Testis (tissue), 3 donors: ENCODE results near the gene EDEM2. TPM values are rescaled to one million over a fixed set of nuclear protein-coding genes. Genes with fewer than 3 reads are reported as not detected.
A peak's percentile ranks its signal among the peaks of the same experiment; 100 is the strongest.
"Not testable (repeated sequence)": the region's sequence is repeated elsewhere in the genome, so short reads cannot be mapped to it uniquely, and the experiment has no call there.

ENCODE experiments used
- DNase-seq: peaks from one replicate; pipeline ENCODE4 v3.0.0-alpha.2; 2019
- H3K27ac ChIP-seq, 2 donors: fragments of 200-600 bp; sonication (generic); one replicate each; pipeline ENCODE4 v1.5.1; 2019
- H3K27me3 ChIP-seq: fragments of 200-600 bp; sonication (generic); one replicate; pipeline ENCODE4 v1.5.1; 2019
- H3K36me3 ChIP-seq: fragments of 200-600 bp; sonication (generic); one replicate; pipeline ENCODE4 v1.5.1; 2017; ENCODE audit warnings: low read depth; ENCODE audit errors: missing control alignments
- H3K4me1 ChIP-seq: fragments of 200-600 bp; sonication (generic); one replicate; pipeline ENCODE4 v1.5.1; 2019
- H3K4me3 ChIP-seq, 2 donors: fragments of 200-600 bp; sonication (generic); one replicate each; pipeline ENCODE4 v1.5.1; 2017 to 2019
- H3K9me3 ChIP-seq: fragments of 200-600 bp; sonication (generic); one replicate; pipeline ENCODE4 v1.5.1; 2017
- POLR2A ChIP-seq: fragments of 450-650 bp; IDR thresholded peaks from one replicate; pipeline ENCODE4 v1.6.1; 2017; ENCODE audit warnings: antibody characterized with exemption, mild to moderate bottlenecking, moderate library complexity
- WGBS, 2 donors: methylation state at CpG; one replicate each; pipeline ENCODE4 v1.1.5; 2018; 5-methylcytosine and 5-hydroxymethylcytosine counted together
- intact Hi-C: fragments of 100-400 bp; cut with DNase I; formaldehyde crosslinking; loops from one replicate; pipeline ENCODE4 v1.15.1; 2023; ENCODE audit warnings: low total_unique reads
- polyA plus RNA-seq: library from polyadenylated mRNA; stranded (reverse); fragments of 350-450 nt; fragmentation: Illumina TruSeq; extraction: RNeasy Lipid Tissue Mini Kit (QIAGEN cat#74804); gene quantifications from one replicate; pipeline ENCODE4 v1.2.3, GENCODE V29; 2014; ENCODE audit warnings: low read depth, low replicate concordance; ENCODE audit not compliant: insufficient read depth
- total RNA-seq, 2 donors: library from RNA; depleted of rRNA; stranded (reverse); fragments of >200 nt; gene quantifications; one replicate each; pipeline ENCODE4 v1.2.3, GENCODE V29; 2016
- TF ChIP-seq, protein P1 (sequence below), 3 experiments: fragments of 450-650 bp in 2 of 3; fragments of 200-600 bp in 1 of 3; sonication (generic) in 1 of 3; IDR thresholded peaks; one replicate each; pipeline ENCODE4 v1.5.1; 2016 to 2019; ENCODE audit warnings: antibody characterized with exemption in 3 of 3, mild to moderate bottlenecking in 2 of 3, moderate library complexity in 1 of 3

EDEM2 gene
- total and polyA plus RNA-seq, 3 donors from 2014 or later: 14.0 to 16.9 (median 15.7) TPM

DNA sequence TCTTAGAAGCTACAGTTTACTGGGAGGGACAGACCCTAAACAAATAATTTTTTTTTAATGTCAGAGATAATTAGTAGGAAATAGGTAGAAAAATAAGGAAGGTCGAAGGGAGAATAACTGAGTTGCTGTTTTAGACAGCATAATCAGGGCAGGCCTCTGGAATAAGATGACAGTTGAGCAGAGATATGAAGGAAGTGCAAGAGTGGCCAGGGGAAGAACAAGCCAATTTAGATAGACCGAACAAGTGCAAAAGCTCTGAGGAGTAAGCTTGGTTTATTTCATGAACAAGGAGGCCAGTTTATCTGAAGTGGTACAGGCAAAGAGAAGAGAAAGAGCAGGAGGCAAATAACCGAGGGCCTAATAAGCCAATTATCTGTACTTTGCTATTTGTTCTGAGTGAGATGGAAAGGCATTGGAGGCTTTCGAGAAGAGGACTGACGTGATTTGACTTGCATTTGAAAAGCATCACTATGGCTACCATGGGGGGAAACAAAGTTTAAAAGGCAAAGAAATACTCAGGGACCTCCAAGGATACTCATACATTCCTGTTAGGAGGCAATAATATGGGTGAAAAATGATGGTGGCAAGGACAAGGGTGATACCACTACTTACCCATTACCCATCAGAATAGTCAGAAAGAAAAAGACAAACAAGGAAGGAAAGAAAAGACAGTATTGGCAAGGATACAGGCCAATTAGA lies 44.4 kb upstream of the EDEM2 start:
- intact Hi-C loops: no loop called here
- Histone ChIP-seq H3K36me3 (no peaks in the 10 kb centered on the region), H3K27me3 (no peaks in the 10 kb centered on the region), H3K4me1 (peaks cover 17% of the 10 kb centered on the region), H3K27ac (peak overlapping the region in 1 of 2 donors; percentile 31), H3K4me3 (no peak overlapping the region), H3K9me3 (no peaks in the 10 kb centered on the region)
- no peak for DNase-seq
- no peak for TF ChIP-seq POLR2A
- TF ChIP-seq, protein P1, sequence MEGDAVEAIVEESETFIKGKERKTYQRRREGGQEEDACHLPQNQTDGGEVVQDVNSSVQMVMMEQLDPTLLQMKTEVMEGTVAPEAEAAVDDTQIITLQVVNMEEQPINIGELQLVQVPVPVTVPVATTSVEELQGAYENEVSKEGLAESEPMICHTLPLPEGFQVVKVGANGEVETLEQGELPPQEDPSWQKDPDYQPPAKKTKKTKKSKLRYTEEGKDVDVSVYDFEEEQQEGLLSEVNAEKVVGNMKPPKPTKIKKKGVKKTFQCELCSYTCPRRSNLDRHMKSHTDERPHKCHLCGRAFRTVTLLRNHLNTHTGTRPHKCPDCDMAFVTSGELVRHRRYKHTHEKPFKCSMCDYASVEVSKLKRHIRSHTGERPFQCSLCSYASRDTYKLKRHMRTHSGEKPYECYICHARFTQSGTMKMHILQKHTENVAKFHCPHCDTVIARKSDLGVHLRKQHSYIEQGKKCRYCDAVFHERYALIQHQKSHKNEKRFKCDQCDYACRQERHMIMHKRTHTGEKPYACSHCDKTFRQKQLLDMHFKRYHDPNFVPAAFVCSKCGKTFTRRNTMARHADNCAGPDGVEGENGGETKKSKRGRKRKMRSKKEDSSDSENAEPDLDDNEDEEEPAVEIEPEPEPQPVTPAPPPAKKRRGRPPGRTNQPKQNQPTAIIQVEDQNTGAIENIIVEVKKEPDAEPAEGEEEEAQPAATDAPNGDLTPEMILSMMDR (IDR thresholded peaks at IDR 0.05): no peak
- WGBS, 2 donors: 58 to 59% methylated on average over 5 of the region's 5 CpGs

DNA sequence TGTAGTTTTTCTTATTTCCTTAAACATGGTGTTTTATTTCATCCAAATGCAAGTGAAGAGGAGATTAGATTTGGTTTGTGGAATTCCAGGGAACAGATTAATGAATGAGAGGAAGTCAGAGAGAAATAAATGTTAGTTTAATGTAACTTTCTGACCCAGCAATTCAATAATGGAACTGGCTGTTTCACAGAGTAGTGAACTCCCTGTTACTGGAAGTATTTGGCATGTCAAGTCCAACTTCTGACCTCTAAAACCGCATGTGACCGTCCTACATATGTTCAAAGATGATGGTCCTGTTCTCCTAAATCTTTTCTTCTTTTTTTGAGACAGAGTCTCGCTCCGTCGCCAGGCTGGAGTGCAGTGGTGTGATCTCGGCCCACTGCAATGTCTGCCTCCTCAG lies 43.4 kb upstream of the EDEM2 start:
- intact Hi-C loops: no loop called here

DNA sequence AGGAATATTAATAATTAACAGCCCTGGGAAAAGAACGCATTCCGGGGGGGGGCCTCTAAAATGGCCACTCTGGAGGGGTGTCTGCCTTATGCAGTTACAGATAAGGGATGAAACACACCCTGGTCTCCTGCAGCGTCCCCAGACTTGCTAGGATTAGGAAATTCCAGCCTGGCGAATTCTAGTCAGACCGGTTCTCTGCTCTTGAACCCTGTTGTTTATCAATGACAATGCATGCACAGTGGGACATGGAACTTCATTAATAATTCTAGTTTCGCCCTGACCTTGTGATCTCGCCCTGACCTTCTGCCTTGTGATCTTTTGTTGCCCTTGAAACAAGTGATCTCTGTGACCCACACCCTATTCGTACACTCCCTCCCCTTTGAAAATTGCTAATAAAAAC lies 42.1 kb upstream of the EDEM2 start:
- DNase-seq, H3K4me3 ChIP-seq, H3K9me3 ChIP-seq, intact Hi-C loops, H3K36me3 ChIP-seq, H3K27me3 ChIP-seq, H3K27ac ChIP-seq: not testable (repeated sequence)
- peaks cover 17% of the 10 kb centered on the region for H3K4me1 ChIP-seq
- WGBS, 2 donors: 94% methylated on average over 8 of the region's 8 CpGs

More for the DNA sequence above, 43.4 kb upstream of the EDEM2 start:
- Histone ChIP-seq H3K4me3 (no peak overlapping the region), H3K27me3 (no peaks in the 10 kb centered on the region), H3K4me1 (peaks cover 17% of the 10 kb centered on the region), H3K9me3 (no peaks in the 10 kb centered on the region), H3K27ac (peak overlapping the region in 1 of 2 donors; percentile 54), H3K36me3 (no peaks in the 10 kb centered on the region)
- TF ChIP-seq, protein P1 (IDR thresholded peaks at IDR 0.05): no peak
- TF ChIP-seq POLR2A: no peak
- DNase-seq: no peak
- 72 to 75% methylated on average over 6 of the region's 6 CpGs for WGBS, 2 donors

DNA sequence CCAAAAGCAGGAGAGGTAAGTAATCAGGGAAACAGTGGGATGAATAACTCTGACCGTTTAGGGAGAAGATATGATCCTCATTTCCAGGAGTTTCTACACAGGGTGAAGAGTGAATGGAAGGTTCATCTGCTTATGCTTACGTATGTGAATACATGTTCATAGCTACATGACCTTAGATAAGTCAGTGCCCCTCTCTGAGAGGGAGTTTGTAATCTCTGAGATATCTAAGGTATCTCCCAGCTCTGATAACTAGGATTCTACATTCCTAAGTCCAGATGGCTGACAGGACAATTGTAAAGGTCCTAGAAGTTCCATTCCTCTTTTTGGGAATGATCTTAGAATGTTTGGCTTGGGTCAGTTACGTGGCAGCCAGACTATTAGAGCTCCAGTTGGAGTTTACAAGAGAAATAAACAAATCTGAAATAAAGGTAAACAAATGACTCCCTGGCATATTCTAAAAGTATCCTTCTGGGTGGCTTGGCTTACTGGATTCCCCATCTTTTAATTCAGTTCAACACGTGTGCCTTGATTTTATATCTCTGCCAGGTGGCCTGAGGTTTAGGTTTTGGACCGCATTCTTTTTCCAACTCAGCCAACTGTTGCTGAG lies 40.6 kb upstream of the EDEM2 start:
- Histone ChIP-seq H3K4me1 (peaks cover 14% of the 10 kb centered on the region), H3K27me3 (no peaks in the 10 kb centered on the region), H3K9me3 (no peaks in the 10 kb centered on the region), H3K4me3 (no peak overlapping the region), H3K36me3 (no peaks in the 10 kb centered on the region), H3K27ac (no peak overlapping the region)
- WGBS, 2 donors: 63 to 70% methylated on average over 5 of the region's 5 CpGs
- intact Hi-C loops: no loop called here
- DNase-seq: no peak
- no peak for TF ChIP-seq POLR2A
- TF ChIP-seq, protein P1 (IDR thresholded peaks at IDR 0.05): no peak

DNA sequence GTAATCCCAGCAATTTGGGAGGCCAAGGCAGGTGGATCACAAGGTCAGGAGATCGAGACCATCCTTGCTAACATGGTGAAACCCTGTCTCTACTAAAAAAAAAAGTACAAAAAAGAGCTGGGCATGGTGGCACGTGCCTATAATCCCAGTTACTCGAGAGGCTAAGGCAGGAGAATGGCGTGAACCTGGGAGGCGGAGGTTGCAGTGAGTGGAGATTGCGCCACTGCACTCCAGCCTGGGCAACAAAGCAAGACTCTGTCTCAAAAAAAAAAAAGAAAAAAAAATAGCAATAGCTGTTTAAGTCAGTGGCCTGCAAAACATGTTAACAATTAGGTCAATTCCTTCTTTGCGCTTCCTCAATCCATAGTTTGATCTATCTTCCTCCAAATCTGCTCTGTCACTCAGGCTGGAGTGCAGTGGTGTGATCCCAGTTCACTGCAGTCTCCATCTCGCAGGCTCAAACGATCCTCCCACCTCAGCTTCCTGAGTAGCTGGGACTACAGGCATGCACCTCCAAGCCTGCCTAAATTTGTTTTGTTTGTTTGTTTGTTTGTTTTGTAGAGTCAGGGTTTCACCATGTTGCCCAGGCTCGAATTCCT lies 39.7 kb upstream of the EDEM2 start:
- H3K4me1 ChIP-seq, H3K9me3 ChIP-seq, H3K36me3 ChIP-seq, H3K4me3 ChIP-seq, H3K27ac ChIP-seq, DNase-seq, intact Hi-C loops, H3K27me3 ChIP-seq: not testable (repeated sequence)
- WGBS, 2 donors: 92 to 93% methylated on average over 10 of the region's 10 CpGs
